Psoas muscle (tissue), 8 donors: ENCODE results near the gene PPME1. TPM values are rescaled to one million over a fixed set of nuclear protein-coding genes. Genes with fewer than 3 reads are reported as not detected.

Experiments
- ATAC-seq, 4 donors: fragments of 200-7000 bp; cut with Tn5 transposase; one replicate each; pipeline ENCODE4 v1.9.1; 2020; ENCODE audit warnings: moderate library complexity in 3 of 4, mild to moderate bottlenecking in 2 of 4
- DNase-seq, 2 donors: peaks; one replicate each; pipeline ENCODE4 v3.0.0-alpha.2; 2020
- H3K27ac ChIP-seq: fragments of 200-600 bp; one replicate; pipeline ENCODE4 v1.8.0; 2022
- H3K27me3 ChIP-seq, 3 donors: fragments of 200-600 bp in 1 of 3; one replicate each; pipeline versions ENCODE4 v1.6.1 to v1.8.0; 2013 to 2022; ENCODE audit warnings: low read length in 2 of 3, mild to moderate bottlenecking in 2 of 3, moderate library complexity in 1 of 3; ENCODE audit not compliant: insufficient read depth in 3 of 3
- H3K36me3 ChIP-seq, 2 donors: fragments of 200-600 bp in 1 of 2; one replicate each; pipeline versions ENCODE4 v1.6.1 to v1.8.0; 2013 to 2022; ENCODE audit warnings: low read depth in 1 of 2, mild to moderate bottlenecking in 1 of 2, moderate library complexity in 1 of 2; ENCODE audit not compliant: insufficient read depth in 1 of 2
- H3K4me1 ChIP-seq: fragments of 200-600 bp; one replicate; pipeline ENCODE4 v1.8.0; 2022
- H3K4me3 ChIP-seq: fragments of 200-600 bp; one replicate; pipeline ENCODE4 v1.8.0; 2022; ENCODE audit warnings: mild to moderate bottlenecking
- H3K9me3 ChIP-seq: fragments of 200-600 bp; one replicate; pipeline ENCODE4 v1.8.0; 2022
- CTCF ChIP-seq: fragments of 200-600 bp; IDR thresholded peaks from one replicate; pipeline ENCODE4 v1.8.0; 2022; ENCODE audit warnings: antibody characterized with exemption
- WGBS, 3 donors: extraction: QIAGEN DNeasy Blood & Tissue Kit; methylation state at CpG; one replicate each; pipeline versions ENCODE4 v1.1.6 to v1.1.7; 2013; 5-methylcytosine and 5-hydroxymethylcytosine counted together
- intact Hi-C, 2 donors: fragments of 100-400 bp; cut with DNase I; formaldehyde crosslinking; loops; one replicate each; pipeline versions ENCODE4 v1.11.0 to v1.14.2; 2022
- polyA plus RNA-seq, 3 donors: library from polyadenylated mRNA; stranded (reverse); fragments of 200-250 nt; gene quantifications; one replicate each; pipeline ENCODE4 v1.2.3, GENCODE V29; 2013
- total RNA-seq, 4 donors: library from RNA; stranded (reverse); fragmentation: NEBNext Ultra II Directional in 2 of 4; extraction: Animal tissue kit (Norgen Biotek cat#: 25700) in 2 of 4; gene quantifications; one replicate each; pipeline versions ENCODE4 v1.2.1 to v1.2.4, GENCODE V29; 2021 to 2023
- donor health status: healthy with polysubstance abuse.
- donor health status: DM: no; HTN: no; CAD: no; lungs with moderate emphysema.
- donor health status: Bipolar disorder and iron deficiency.
- donor health status: healthy.
- donor health status: DM: yes; HTN: yes; CAD: no.
- donor health status: DM: no; HTN: no; CAD: no.
- donor health status: DM: no; HTN: no; CAD: no.
- donor health status: DM: yes; HTN: yes; CAD: no.

The PPME1 gene
- total and polyA plus RNA-seq, 7 donors = 28.3 to 47.9 (median 43.1) TPM

- DNase-seq = no peak
- Histone ChIP-seq H3K36me3 (peaks cover 3 to 92% of the 10 kb centered on the region in 2 donors), H3K9me3 (no peaks in the 10 kb centered on the region), H3K4me1 (no peaks in the 10 kb centered on the region), H3K27ac (no peak overlapping the region), H3K4me3 (no peak overlapping the region), H3K27me3 (no peaks in the 10 kb centered on the region)
- intact Hi-C loops = no loop called here
- no peak for ATAC-seq
- WGBS, 3 donors = 84 to 93% (median 88%) methylated on average over 2 of the region's 2 CpGs
- TF ChIP-seq CTCF = no peak
Observed at GRCh38 chr11:74237541-74237940, 66.5 kb downstream of the PPME1 start.

DNA sequence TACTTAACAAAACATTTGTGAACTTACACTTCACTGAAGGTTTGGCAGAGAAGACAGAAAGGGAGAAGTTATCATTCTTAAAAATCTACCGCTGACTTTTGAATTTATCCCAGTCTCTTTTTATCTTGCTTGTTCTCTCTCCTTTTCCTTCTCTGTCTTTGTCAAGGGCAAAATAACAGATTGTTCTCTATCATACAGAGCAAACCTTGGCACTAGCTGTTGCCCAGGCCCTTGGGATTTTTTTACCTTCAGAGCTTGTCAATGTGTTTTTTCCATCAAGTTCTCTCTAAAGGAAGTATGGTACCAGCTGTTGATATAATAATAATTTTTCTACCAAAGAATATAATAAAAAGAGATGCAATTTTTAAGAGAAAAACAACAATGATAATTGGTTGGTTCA lies 67.2 kb downstream of the PPME1 start:
- no peak overlapping the region for H3K27ac ChIP-seq
- no peak for TF ChIP-seq CTCF
- H3K9me3 ChIP-seq = no peaks in the 10 kb centered on the region
- no peak overlapping the region for H3K4me3 ChIP-seq
- no peaks in the 10 kb centered on the region for H3K4me1 ChIP-seq
- DNase-seq (no peak), ATAC-seq (no peak)
- intact Hi-C loops = no loop called here
- peaks cover 3 to 97% of the 10 kb centered on the region in 2 donors for H3K36me3 ChIP-seq
- 70 to 91% (median 84%) methylated on average over 1 of the region's 1 CpG for WGBS, 3 donors
- H3K27me3 ChIP-seq = no peaks in the 10 kb centered on the region

DNA sequence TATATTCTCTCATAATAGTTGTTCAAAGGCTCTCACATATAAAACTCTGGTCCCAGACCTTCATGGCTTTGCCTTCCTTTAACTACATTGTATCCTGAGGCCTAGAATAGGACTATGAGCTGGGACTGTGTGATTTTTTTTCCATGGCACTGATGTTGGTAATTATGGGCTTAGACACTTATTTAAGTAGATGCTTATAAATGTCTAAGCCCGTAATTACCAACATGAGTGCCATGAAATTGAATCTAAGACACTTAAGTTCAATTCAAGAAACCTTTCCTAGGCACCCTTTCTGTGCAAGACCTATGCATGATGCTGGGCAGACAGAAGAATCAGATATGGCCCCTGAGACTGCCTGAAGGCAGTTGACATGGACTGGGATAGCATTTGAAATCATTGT lies 77.4 kb downstream of the PPME1 start:
- DNase-seq = no peak
- 92 to 95% (median 94%) methylated on average over 1 of the region's 1 CpG for WGBS, 3 donors
- Histone ChIP-seq H3K9me3 (no peaks in the 10 kb centered on the region), H3K27me3 (no peaks in the 10 kb centered on the region), H3K4me3 (no peak overlapping the region), H3K27ac (no peak overlapping the region), H3K4me1 (no peaks in the 10 kb centered on the region), H3K36me3 (peaks cover 25 to 97% of the 10 kb centered on the region in 2 donors)
- no peak for TF ChIP-seq CTCF
- no peak for ATAC-seq
- intact Hi-C loops = no loop called here

DNA sequence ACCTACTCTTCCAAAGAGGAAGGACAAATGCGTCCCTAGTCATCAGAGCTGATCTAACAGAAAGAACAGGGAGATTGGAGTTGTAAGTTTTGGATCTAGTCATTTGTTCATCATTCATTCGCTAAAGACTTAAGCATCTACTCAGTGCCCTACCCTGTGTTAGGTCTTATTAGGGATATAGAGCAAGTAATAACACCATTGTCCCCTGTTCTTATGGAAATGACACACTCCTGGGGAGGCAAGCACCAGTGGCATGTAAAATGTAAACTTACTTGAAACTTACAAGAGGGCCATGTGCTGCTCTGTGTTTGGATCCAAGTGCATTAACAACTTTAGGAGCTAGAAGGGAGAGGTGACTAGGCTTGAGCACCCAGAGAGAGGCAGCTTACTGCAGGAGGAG lies 78.4 kb downstream of the PPME1 start:
- no peak for ATAC-seq

More for the DNA sequence above, 78.4 kb downstream of the PPME1 start:
- DNase-seq = no peak
- H3K27ac ChIP-seq = no peak overlapping the region
- no peaks in the 10 kb centered on the region for H3K4me1 ChIP-seq
- H3K27me3 ChIP-seq = no peaks in the 10 kb centered on the region
- no peak overlapping the region for H3K4me3 ChIP-seq
- intact Hi-C loops = no loop called here
- no peak for TF ChIP-seq CTCF
- no peaks in the 10 kb centered on the region for H3K9me3 ChIP-seq
- 90 to 98% (median 95%) methylated on average over 2 of the region's 2 CpGs for WGBS, 3 donors
- H3K36me3 ChIP-seq = peaks cover 25 to 97% of the 10 kb centered on the region in 2 donors
